ENCODE data around the gene CERS5.

GRCh38 chr12:50112456-50113218 is 54.5 kb downstream of the CERS5 start:
- TF ChIP-seq CHD2 (IDR thresholded peaks at IDR 0.05; ENCODE audit: borderline replicate concordance, low read depth, low read length) (no peak), POLR2A (IDR thresholded peaks at IDR 0.05; ENCODE audit: low read depth, low read length) (no peak; the same call in 1 of the 2 replicates), CTCF (IDR thresholded peaks at IDR 0.05 in 2 of 3, conservative IDR thresholded peaks at IDR 0.05 in 1 of 3; ENCODE audit: control insufficient read depth in 2 of 3, extremely low read depth in 1 of 3, insufficient read depth in 1 of 3, low read depth in 3 of 3, low read length in 3 of 3) (no peak), EZH2 (IDR thresholded peaks at IDR 0.05; ENCODE audit: borderline replicate concordance, control insufficient read depth, low read depth, low read length) (no peak), SIX5 (IDR thresholded peaks at IDR 0.05; ENCODE audit: low read depth, low read length, severe bottlenecking) (no peak), JUND (IDR thresholded peaks at IDR 0.05; ENCODE audit: low read depth, low read length) (no peak), USF2 (IDR thresholded peaks at IDR 0.05; ENCODE audit: borderline replicate concordance, low read depth, low read length) (no peak), RFX5 (IDR thresholded peaks at IDR 0.05; ENCODE audit: low read depth, low read length) (no peak), HDGF (IDR thresholded peaks at IDR 0.05) (no peak), ESRRA (IDR thresholded peaks at IDR 0.05; ENCODE audit: low read length) (no peak), ETV6 (conservative IDR thresholded peaks at IDR 0.05 in 1 of 2, IDR thresholded peaks at IDR 0.05 in 1 of 2; ENCODE audit: borderline replicate concordance in 1 of 2, low read depth in 1 of 2) (no peak)
- TF ChIP-seq, protein P1, sequence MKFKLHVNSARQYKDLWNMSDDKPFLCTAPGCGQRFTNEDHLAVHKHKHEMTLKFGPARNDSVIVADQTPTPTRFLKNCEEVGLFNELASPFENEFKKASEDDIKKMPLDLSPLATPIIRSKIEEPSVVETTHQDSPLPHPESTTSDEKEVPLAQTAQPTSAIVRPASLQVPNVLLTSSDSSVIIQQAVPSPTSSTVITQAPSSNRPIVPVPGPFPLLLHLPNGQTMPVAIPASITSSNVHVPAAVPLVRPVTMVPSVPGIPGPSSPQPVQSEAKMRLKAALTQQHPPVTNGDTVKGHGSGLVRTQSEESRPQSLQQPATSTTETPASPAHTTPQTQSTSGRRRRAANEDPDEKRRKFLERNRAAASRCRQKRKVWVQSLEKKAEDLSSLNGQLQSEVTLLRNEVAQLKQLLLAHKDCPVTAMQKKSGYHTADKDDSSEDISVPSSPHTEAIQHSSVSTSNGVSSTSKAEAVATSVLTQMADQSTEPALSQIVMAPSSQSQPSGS (IDR thresholded peaks at IDR 0.05; ENCODE audit: low read length), result no peak
